ENCODE measurements around the gene SYNGR4. TPM values are rescaled to one million over a fixed set of nuclear protein-coding genes. Genes with fewer than 3 reads are reported as not detected.

SYNGR4 gene
- total RNA-seq, 4 donors from 2014 or later, result not detected

DNA sequence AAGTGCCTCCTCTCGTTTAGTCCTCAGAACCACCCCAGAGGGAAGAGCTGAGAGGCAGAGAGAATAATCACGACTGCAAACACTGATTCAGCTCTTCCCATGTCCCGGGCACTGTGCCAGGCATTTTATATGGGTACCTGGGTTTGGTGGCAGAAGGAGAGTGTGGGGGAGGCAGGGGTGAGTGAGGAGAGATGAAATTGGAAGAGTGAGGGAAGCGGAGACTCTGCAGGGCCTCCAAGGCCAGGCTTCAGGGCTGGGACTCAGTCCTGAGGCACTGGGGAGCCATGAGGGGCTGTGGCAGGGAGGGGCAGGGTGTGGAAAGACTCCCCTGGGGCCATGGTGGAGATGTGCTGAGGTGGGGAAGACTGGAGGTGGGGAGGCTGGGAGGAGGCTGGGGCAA, 8.7 kb downstream of the SYNGR4 start:
- H3K27me3 ChIP-seq, result no peaks in the 10 kb centered on the region
- intact Hi-C loops (cut with DNase I), result no loop called here
- H3K36me3 ChIP-seq, result no peaks in the 10 kb centered on the region
- WGBS, 2 donors, result 41 to 53% methylated on average over 4 of the region's 4 CpGs
- TF ChIP-seq, protein P1, sequence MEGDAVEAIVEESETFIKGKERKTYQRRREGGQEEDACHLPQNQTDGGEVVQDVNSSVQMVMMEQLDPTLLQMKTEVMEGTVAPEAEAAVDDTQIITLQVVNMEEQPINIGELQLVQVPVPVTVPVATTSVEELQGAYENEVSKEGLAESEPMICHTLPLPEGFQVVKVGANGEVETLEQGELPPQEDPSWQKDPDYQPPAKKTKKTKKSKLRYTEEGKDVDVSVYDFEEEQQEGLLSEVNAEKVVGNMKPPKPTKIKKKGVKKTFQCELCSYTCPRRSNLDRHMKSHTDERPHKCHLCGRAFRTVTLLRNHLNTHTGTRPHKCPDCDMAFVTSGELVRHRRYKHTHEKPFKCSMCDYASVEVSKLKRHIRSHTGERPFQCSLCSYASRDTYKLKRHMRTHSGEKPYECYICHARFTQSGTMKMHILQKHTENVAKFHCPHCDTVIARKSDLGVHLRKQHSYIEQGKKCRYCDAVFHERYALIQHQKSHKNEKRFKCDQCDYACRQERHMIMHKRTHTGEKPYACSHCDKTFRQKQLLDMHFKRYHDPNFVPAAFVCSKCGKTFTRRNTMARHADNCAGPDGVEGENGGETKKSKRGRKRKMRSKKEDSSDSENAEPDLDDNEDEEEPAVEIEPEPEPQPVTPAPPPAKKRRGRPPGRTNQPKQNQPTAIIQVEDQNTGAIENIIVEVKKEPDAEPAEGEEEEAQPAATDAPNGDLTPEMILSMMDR (IDR thresholded peaks at IDR 0.05), result no peak
- TF ChIP-seq POLR2A (IDR thresholded peaks at IDR 0.05), result no peak
- H3K9me3 ChIP-seq, result no peaks in the 10 kb centered on the region
- no peaks in the 10 kb centered on the region for H3K4me1 ChIP-seq
- H3K4me3 ChIP-seq, result no peak overlapping the region
- no peak overlapping the region for H3K27ac ChIP-seq
- DNase-seq, result no peak

DNA sequence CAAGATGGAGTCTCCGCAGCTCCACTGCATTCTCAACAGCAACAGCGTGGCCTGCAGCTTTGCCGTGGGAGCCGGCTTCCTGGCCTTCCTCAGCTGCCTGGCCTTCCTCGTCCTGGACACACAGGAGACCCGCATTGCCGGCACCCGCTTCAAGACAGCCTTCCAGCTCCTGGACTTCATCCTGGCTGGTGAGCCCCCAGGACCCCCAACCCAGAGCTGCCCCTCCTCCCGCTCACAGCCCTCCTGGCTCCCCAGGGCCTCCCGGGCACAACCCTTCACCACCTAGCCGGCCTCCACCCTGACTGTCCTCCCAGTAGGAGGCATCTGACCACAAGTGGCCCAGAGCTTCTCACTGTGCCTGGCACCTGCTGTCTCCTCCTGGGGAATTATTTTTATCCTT, 9.4 kb downstream of the SYNGR4 start:
- Histone ChIP-seq H3K27me3 (no peaks in the 10 kb centered on the region), H3K4me3 (no peak overlapping the region), H3K27ac (no peak overlapping the region), H3K36me3 (no peaks in the 10 kb centered on the region), H3K4me1 (no peaks in the 10 kb centered on the region), H3K9me3 (no peaks in the 10 kb centered on the region)
- TF ChIP-seq, protein P1 (IDR thresholded peaks at IDR 0.05), result no peak
- no peak for TF ChIP-seq POLR2A (IDR thresholded peaks at IDR 0.05)
- 91% methylated on average over 11 of the region's 11 CpGs for WGBS, 2 donors
- no peak for DNase-seq
- intact Hi-C loops (cut with DNase I), result no loop called here

DNA sequence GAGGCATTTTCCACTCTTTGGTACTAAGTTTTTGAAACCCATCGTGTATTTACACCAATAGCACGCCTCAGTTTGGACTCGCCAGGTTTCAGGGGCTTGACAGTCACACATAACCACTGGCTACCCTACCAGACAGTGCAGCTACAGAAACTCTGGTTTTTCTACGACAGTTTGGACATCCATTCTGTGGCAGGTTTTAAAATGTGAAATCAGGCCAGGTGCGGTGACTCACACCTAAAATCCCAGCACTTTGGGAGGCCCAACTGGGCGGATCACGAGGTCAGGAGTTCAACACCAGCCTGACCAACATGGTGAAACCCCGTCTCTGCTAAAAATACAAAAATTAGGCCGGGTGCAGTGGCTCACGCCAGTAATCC, 14.0 kb downstream of the SYNGR4 start:
- WGBS, 2 donors, result 79 to 84% methylated on average over 6 to 7 of the region's 10 CpGs
- H3K4me1 ChIP-seq, result no peaks in the 10 kb centered on the region
- no peaks in the 10 kb centered on the region for H3K27me3 ChIP-seq
- H3K27ac ChIP-seq, result no peak overlapping the region
- no peak for DNase-seq
- no peaks in the 10 kb centered on the region for H3K9me3 ChIP-seq
- TF ChIP-seq POLR2A (IDR thresholded peaks at IDR 0.05), result no peak
- TF ChIP-seq, protein P1 (IDR thresholded peaks at IDR 0.05), result no peak
- peaks cover 0 to 29% (median 5%) of the 10 kb centered on the region in 3 donors for H3K36me3 ChIP-seq
- intact Hi-C loops (cut with DNase I), result no loop called here
- H3K4me3 ChIP-seq, result no peak overlapping the region

DNA sequence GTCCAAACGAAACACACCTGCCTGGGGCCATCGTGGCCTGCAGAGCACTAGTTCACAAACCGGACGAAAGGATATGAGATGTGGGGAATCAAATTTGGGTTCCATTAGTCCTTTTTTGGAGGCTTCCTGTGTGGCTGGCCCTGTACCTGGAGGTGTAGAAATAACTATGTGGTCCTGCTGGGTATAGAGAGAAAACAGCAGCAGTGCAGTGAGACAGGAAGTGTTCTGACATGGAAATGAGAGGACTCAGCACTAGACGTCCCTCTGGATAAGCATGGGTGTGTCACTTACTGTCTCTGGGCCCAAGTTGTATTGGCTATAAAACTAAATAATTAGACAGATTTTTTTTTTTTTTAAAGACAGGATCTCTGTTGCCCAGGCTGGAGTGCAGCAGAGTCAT, 14.9 kb downstream of the SYNGR4 start:
- H3K9me3 ChIP-seq, result no peaks in the 10 kb centered on the region
- no peak overlapping the region for H3K27ac ChIP-seq
- TF ChIP-seq POLR2A (IDR thresholded peaks at IDR 0.05), result no peak
- TF ChIP-seq, protein P1 (IDR thresholded peaks at IDR 0.05), result no peak
- no peaks in the 10 kb centered on the region for H3K4me1 ChIP-seq
- peaks cover 5 to 38% (median 13%) of the 10 kb centered on the region in 3 donors for H3K36me3 ChIP-seq
- no peak for DNase-seq
- intact Hi-C loops (cut with DNase I), result no loop called here
- H3K4me3 ChIP-seq, result no peak overlapping the region
- H3K27me3 ChIP-seq, result no peaks in the 10 kb centered on the region
- 68 to 74% methylated on average over 5 of the region's 5 CpGs for WGBS, 2 donors

DNA sequence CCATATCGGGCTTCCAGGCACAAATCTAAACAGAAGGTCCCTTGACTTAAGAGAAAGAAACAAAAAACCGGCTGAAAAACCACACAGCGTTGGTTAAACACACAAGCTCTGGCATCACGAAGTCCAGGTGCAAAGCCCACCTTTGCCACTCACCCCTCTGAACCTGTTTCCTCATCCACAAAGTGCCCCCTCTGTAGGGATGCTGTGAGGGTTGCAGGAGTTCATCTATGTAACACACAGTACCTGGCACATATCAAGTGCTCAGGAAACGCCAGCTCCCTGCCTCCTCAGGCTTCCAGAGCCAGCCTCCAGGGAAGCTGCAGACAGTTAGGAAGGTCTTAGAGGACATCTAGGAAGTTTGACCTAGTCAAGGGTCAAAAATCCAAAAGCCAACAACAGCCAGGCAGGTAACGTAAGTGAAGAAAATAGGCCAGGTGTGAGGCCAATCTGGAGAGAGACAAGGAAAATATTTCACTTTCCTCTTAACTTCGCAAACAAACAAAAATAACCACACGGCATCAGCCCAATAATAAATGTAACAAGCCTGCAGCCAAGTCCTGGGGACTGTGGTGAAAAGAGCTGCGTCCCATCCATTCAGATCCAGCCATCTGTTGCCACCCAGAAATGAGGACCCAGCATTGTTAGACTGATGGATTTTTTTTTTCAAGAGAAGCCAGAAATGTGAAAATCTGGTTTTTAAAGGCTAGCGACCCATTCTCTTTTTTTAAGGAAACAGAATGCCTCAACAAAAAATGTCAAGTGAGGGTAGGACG, 17.2 kb downstream of the SYNGR4 start:
- intact Hi-C loops (cut with DNase I), result no loop called here
- 88 to 89% methylated on average over 11 of the region's 11 CpGs for WGBS, 2 donors
- Histone ChIP-seq H3K4me3 (no peak overlapping the region), H3K27me3 (no peaks in the 10 kb centered on the region), H3K36me3 (peaks cover 20 to 61% (median 27%) of the 10 kb centered on the region in 3 donors), H3K4me1 (no peaks in the 10 kb centered on the region), H3K9me3 (no peaks in the 10 kb centered on the region), H3K27ac (no peak overlapping the region)
- no peak for DNase-seq
- TF ChIP-seq, protein P1 (IDR thresholded peaks at IDR 0.05), result no peak
- TF ChIP-seq POLR2A (IDR thresholded peaks at IDR 0.05), result no peak
